Right lobe of liver (tissue), 6 donors: ENCODE data around the gene TMEM128. TPM values are rescaled to one million over a fixed set of nuclear protein-coding genes. Genes with fewer than 3 reads are reported as not detected.

ENCODE experiments used
- ATAC-seq, 4 donors: fragments of 200-7000 bp; cut with Tn5 transposase; one replicate each; pipeline ENCODE4 v1.9.1; 2020; ENCODE audit warnings: mild to moderate bottlenecking in 4 of 4, moderate library complexity in 4 of 4
- DNase-seq, 3 donors: peaks; one replicate each; pipeline ENCODE4 v3.0.0-alpha.2; 2020
- H3K27ac ChIP-seq, 3 donors: fragments of 200-600 bp; one replicate each; pipeline ENCODE4 v1.8.0; 2022
- H3K27me3 ChIP-seq, 2 donors: fragments of 200-600 bp; one replicate each; pipeline ENCODE4 v1.8.0; 2022
- H3K36me3 ChIP-seq, 4 donors: fragments of 200-600 bp; sonication (generic) in 1 of 4; one replicate each; pipeline versions ENCODE4 v1.5.1 to v1.8.0; 2017 to 2022; ENCODE audit warnings: control low read depth in 1 of 4
- H3K4me1 ChIP-seq, 4 donors: fragments of 200-600 bp; sonication (generic) in 1 of 4; one replicate each; pipeline versions ENCODE4 v1.5.1 to v1.8.0; 2017 to 2022; ENCODE audit warnings: control low read depth in 1 of 4
- H3K4me3 ChIP-seq, 3 donors: fragments of 200-600 bp; one replicate each; pipeline ENCODE4 v1.8.0; 2022
- H3K9me3 ChIP-seq, 4 donors: fragments of 200-600 bp; sonication (generic) in 1 of 4; one replicate each; pipeline versions ENCODE4 v1.5.1 to v1.8.0; 2017 to 2022; ENCODE audit warnings: control low read depth in 1 of 4
- CTCF ChIP-seq, 4 donors: fragments of 200-600 bp in 3 of 4; fragments of 450-650 bp in 1 of 4; IDR thresholded peaks; one replicate each; pipeline versions ENCODE4 v1.5.1 to v1.8.0; 2016 to 2022; ENCODE audit warnings: antibody characterized with exemption in 4 of 4, mild to moderate bottlenecking in 2 of 4
- POLR2A ChIP-seq: fragments of 450-650 bp; IDR thresholded peaks from one replicate; pipeline ENCODE4 v1.6.1; 2017; ENCODE audit warnings: antibody characterized with exemption, mild to moderate bottlenecking
- WGBS: methylation state at CpG from one replicate; pipeline ENCODE4 v1.1.6; 2018; ENCODE audit warnings: low coverage, low lambda C conversion rate; ENCODE audit not compliant: insufficient coverage; ENCODE audit errors: missing lambda C conversion rate; 5-methylcytosine and 5-hydroxymethylcytosine counted together
- intact Hi-C, 2 donors: fragments of 100-400 bp; cut with DNase I; formaldehyde crosslinking; loops; one replicate each; pipeline versions ENCODE4 v1.11.2 to v1.14.1; 2022
- total RNA-seq, 6 experiments: library from RNA; depleted of rRNA in 2 of 6; stranded (reverse); fragments of >200 nt in 2 of 6; fragmentation: NEBNext Ultra II Directional in 3 of 6; extraction: Animal tissue kit (Norgen Biotek cat#: 25700) in 3 of 6; gene quantifications; one replicate each; pipeline versions ENCODE4 v1.1.0 to v1.2.4, GENCODE V29; 2016 to 2023
- donor health status: DM: no; HTN: yes; CAD: no.
- donor health status: DM: no; HTN: no; CAD: no.
- donor health status: DM: no; HTN: no; CAD: no.
- donor health status: DM: no; HTN: yes; CAD: no.
- donor health status: DM: no; HTN: yes; CAD: no.

TMEM128 gene
- total RNA-seq, 6 experiments from 2014 or later = 4.8 to 7.6 (median 6.1) TPM

GRCh38 chr4:4281787-4282186 is 33.8 kb upstream of the TMEM128 start:
- intact Hi-C loops = no loop called here
- 87% methylated on average over 6 of the region's 6 CpGs for WGBS

DNA sequence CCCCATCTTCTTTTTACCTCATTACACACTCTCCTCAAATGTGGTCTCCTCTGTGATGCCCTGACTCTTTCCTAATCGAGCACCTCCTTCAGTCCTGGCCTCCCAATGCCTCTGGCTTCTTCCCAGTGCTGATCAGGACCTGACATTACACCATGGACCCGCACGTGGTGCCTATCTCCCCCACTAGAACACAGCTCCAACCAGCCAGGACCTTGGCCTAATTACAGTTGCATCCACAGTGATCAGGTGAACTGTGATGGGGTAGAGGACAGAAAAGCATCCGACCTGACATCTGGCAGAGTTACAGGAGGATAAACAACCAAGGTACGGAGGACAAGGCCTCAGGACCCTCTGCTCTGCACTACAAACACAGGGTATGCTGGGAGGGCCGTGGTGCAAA is 29.5 kb upstream of the TMEM128 start:
- no peak overlapping the region for H3K27ac ChIP-seq
- DNase-seq (peak in 1 of 3 donors; percentile 52), ATAC-seq (peak in 3 of 4 donors; percentile 34 to 64 (median 47))
- 23% methylated on average over 5 of the region's 6 CpGs for WGBS
- no peak overlapping the region for H3K4me3 ChIP-seq
- H3K4me1 ChIP-seq = no peaks in the 10 kb centered on the region
- no peaks in the 10 kb centered on the region for H3K9me3 ChIP-seq
- TF ChIP-seq POLR2A (no peak), CTCF (IDR thresholded peaks at IDR 0.05) (no peak)
- H3K36me3 ChIP-seq = peaks cover 0 to 64% (median 7%) of the 10 kb centered on the region in 4 donors
- intact Hi-C loops = no loop called here
- no peaks in the 10 kb centered on the region for H3K27me3 ChIP-seq

More at GRCh38 chr4:4281787-4282186, 33.8 kb upstream of the TMEM128 start:
- ATAC-seq (no peak), DNase-seq (no peak)
- Histone ChIP-seq H3K27me3 (no peaks in the 10 kb centered on the region), H3K9me3 (no peaks in the 10 kb centered on the region), H3K27ac (no peak overlapping the region), H3K4me1 (no peaks in the 10 kb centered on the region), H3K36me3 (peaks cover 0 to 39% (median 13%) of the 10 kb centered on the region in 4 donors), H3K4me3 (no peak overlapping the region)
- TF ChIP-seq CTCF (IDR thresholded peaks at IDR 0.05) = no peak

- Histone ChIP-seq H3K9me3 (no peaks in the 10 kb centered on the region), H3K4me1 (no peaks in the 10 kb centered on the region), H3K27ac (no peak overlapping the region), H3K4me3 (no peak overlapping the region), H3K36me3 (peaks cover 0 to 49% (median 1%) of the 10 kb centered on the region in 4 donors), H3K27me3 (no peaks in the 10 kb centered on the region)
- 90% methylated on average over 12 of the region's 14 CpGs for WGBS
- intact Hi-C loops = no loop called here
- no peak for DNase-seq
- TF ChIP-seq CTCF (IDR thresholded peaks at IDR 0.05) (no peak), POLR2A (no peak)
- no peak for ATAC-seq
These were observed 26.2 kb upstream of the TMEM128 start for GRCh38 chr4:4274226-4274625.

DNA sequence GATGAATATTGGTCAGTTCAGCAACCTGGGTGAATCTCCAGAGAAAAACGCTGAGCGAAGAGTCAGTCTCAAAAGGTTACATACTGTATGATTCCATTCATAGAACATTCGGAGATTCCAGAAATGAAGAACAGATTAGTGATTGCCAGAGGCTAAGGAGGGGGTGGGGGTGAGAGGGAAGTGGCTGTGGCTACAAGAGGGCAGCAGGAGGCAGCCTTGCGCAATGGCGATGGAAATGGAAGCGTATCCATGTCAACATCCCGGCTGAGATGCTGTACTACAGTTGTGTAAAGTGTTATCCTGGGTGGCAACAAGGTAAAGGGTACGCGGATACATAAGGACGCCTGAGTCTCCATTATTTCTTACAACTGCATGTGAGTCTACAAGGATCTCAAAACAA is 23.9 kb upstream of the TMEM128 start:
- WGBS = 64% methylated on average over 10 of the region's 10 CpGs
- no peaks in the 10 kb centered on the region for H3K27me3 ChIP-seq
- no peaks in the 10 kb centered on the region for H3K4me1 ChIP-seq
- H3K9me3 ChIP-seq = no peaks in the 10 kb centered on the region
- peaks cover 0 to 40% (median 0%) of the 10 kb centered on the region in 4 donors for H3K36me3 ChIP-seq
- no peak for TF ChIP-seq CTCF (IDR thresholded peaks at IDR 0.05)
- TF ChIP-seq POLR2A = no peak
- no peak overlapping the region for H3K4me3 ChIP-seq
- DNase-seq (no peak), ATAC-seq (peak in 3 of 4 donors; percentile 31 to 45 (median 42))
- intact Hi-C loops = no loop called here
- H3K27ac ChIP-seq = no peak overlapping the region

GRCh38 chr4:4270529-4270928 is 22.5 kb upstream of the TMEM128 start:
- Histone ChIP-seq H3K9me3 (no peaks in the 10 kb centered on the region), H3K4me3 (no peak overlapping the region), H3K27me3 (no peaks in the 10 kb centered on the region), H3K27ac (no peak overlapping the region), H3K4me1 (no peaks in the 10 kb centered on the region), H3K36me3 (peaks cover 0 to 34% (median 0%) of the 10 kb centered on the region in 4 donors)
- WGBS = 79% methylated on average over 4 of the region's 4 CpGs
- ATAC-seq = no peak
- no peak for DNase-seq
- no peak for TF ChIP-seq POLR2A
- no peak for TF ChIP-seq CTCF (IDR thresholded peaks at IDR 0.05)
- intact Hi-C loops = no loop called here
